Gastroesophageal sphincter (tissue), 4 donors: ENCODE data around the gene ODF2. TPM values are rescaled to one million over a fixed set of nuclear protein-coding genes. Genes with fewer than 3 reads are reported as not detected.

ENCODE experiments used
- ATAC-seq: fragments of 150-250 bp; one replicate; pipeline ENCODE4 v1.9.1; 2016; ENCODE audit warnings: mild to moderate bottlenecking, moderate library complexity
- H3K27ac ChIP-seq, 4 donors: fragments of 200-600 bp; sonication (generic) in 3 of 4; 1 replicate in 3 of 4; 2 replicates in 1 of 4; pipeline ENCODE4 v1.5.1; 2016 to 2019
- H3K27me3 ChIP-seq: fragments of 200-600 bp; sonication (generic); one replicate; pipeline ENCODE4 v1.5.1; 2019
- H3K36me3 ChIP-seq, 2 donors: fragments of 200-600 bp; sonication (generic); one replicate each; pipeline ENCODE4 v1.5.1; 2019; ENCODE audit warnings: control low read depth in 1 of 2
- H3K4me1 ChIP-seq, 3 donors: fragments of 200-600 bp; sonication (generic); 1 replicate in 2 of 3; 2 replicates in 1 of 3; pipeline ENCODE4 v1.5.1; 2016 to 2019; ENCODE audit warnings: control low read depth in 2 of 3
- H3K4me3 ChIP-seq, 2 donors: fragments of 200-600 bp; sonication (generic); one replicate each; pipeline ENCODE4 v1.5.1; 2019; ENCODE audit warnings: mild to moderate bottlenecking in 1 of 2, moderate library complexity in 1 of 2
- H3K9me3 ChIP-seq, 3 donors: fragments of 200-600 bp; sonication (generic); one replicate each; pipeline ENCODE4 v1.5.1; 2017 to 2019; ENCODE audit warnings: control low read depth in 2 of 3
- EP300 ChIP-seq: sonication (generic); formaldehyde crosslinking; IDR thresholded peaks from one replicate; pipeline ENCODE4 v1.6.1; 2017; ENCODE audit warnings: antibody characterized with exemption, mild to moderate bottlenecking
- POLR2A ChIP-seq, 2 donors: fragments of 450-650 bp; IDR thresholded peaks; one replicate each; pipeline ENCODE4 v1.6.1; 2017; ENCODE audit warnings: antibody characterized with exemption in 2 of 2, mild to moderate bottlenecking in 2 of 2, moderate library complexity in 1 of 2
- POLR2AphosphoS5 ChIP-seq: sonication (generic); formaldehyde crosslinking; IDR thresholded peaks from one replicate; pipeline ENCODE4 v1.6.1; 2017; ENCODE audit warnings: antibody characterized with exemption
- WGBS, 2 donors: methylation state at CpG; one replicate each; pipeline ENCODE4 v1.1.5; 2018; ENCODE audit warnings: low coverage in 1 of 2; 5-methylcytosine and 5-hydroxymethylcytosine counted together
- small RNA-seq, 4 donors: library from RNA; depleted of rRNA; stranded (forward); fragments of <200 nt; gene quantifications; one replicate each; pipeline ENCODE3, GENCODE V24; 2016
- total RNA-seq, 4 donors: library from RNA; depleted of rRNA; stranded (reverse); fragments of >200 nt; gene quantifications; one replicate each; pipeline ENCODE4 v1.1.0, GENCODE V29; 2016
- TF ChIP-seq, protein P1 (sequence below), 4 experiments: fragments of 200-600 bp in 2 of 4; fragments of 450-650 bp in 2 of 4; sonication (generic) in 1 of 4; IDR thresholded peaks; one replicate each; pipeline ENCODE4 v1.5.1; 2017 to 2019; ENCODE audit warnings: antibody characterized with exemption in 4 of 4, mild to moderate bottlenecking in 2 of 4, moderate library complexity in 2 of 4

ODF2 gene
- total RNA-seq, 4 donors from 2014 or later = 19.7 to 30.1 (median 26.9) TPM

DNA sequence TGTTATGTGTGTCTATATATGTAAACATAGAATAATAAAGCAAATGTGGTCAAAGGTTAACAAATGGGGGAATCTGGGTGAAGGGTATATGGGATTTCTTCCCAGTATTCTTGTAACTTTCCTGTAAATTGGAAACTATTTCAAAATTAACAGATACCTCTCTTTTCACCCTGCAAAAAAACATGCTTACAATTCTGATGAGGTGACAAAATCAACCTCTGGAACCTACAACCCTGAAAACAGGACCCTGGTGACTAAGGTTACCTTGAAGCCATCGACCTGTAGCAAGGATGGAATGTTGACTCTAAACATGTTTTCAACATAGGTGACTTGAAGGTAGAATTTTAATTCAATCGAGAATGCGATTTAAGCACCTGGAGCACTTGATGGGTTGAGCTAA is 90.7 kb downstream of the ODF2 start:
- no peak for TF ChIP-seq POLR2AphosphoS5
- no peak for TF ChIP-seq POLR2A (IDR thresholded peaks at IDR 0.05)
- TF ChIP-seq, protein P1, sequence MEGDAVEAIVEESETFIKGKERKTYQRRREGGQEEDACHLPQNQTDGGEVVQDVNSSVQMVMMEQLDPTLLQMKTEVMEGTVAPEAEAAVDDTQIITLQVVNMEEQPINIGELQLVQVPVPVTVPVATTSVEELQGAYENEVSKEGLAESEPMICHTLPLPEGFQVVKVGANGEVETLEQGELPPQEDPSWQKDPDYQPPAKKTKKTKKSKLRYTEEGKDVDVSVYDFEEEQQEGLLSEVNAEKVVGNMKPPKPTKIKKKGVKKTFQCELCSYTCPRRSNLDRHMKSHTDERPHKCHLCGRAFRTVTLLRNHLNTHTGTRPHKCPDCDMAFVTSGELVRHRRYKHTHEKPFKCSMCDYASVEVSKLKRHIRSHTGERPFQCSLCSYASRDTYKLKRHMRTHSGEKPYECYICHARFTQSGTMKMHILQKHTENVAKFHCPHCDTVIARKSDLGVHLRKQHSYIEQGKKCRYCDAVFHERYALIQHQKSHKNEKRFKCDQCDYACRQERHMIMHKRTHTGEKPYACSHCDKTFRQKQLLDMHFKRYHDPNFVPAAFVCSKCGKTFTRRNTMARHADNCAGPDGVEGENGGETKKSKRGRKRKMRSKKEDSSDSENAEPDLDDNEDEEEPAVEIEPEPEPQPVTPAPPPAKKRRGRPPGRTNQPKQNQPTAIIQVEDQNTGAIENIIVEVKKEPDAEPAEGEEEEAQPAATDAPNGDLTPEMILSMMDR (IDR thresholded peaks at IDR 0.05) = no peak
- TF ChIP-seq EP300 = no peak
- no peak for ATAC-seq
- Histone ChIP-seq H3K27ac (no peak overlapping the region), H3K9me3 (no peaks in the 10 kb centered on the region), H3K4me1 (peaks cover 11 to 31% (median 20%) of the 10 kb centered on the region in 3 donors), H3K4me3 (no peak overlapping the region), H3K27me3 (no peaks in the 10 kb centered on the region), H3K36me3 (peaks cover 0 to 22% of the 10 kb centered on the region in 2 donors)
- WGBS, 2 donors = 85 to 87% methylated on average over 3 of the region's 3 CpGs

DNA sequence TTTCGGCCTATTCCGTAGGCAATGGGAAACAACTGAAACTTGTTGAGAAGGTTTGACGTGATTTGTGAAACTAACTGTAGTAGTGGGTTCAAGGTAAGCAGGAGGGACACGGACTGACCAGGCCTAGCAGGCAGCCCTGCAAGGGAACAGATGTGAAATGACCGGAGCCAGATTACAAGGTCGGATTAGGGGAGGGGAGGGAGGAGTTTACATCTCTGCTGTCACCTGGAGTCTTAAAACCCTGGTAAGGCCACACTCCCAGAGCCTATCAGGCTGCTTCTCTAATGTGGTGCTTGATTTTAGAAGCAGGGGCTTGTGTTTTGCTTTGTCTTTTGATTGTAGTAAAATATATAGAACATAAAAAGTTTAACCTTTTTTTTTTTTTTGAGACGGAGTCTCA is 93.1 kb downstream of the ODF2 start:
- Histone ChIP-seq H3K9me3 (no peaks in the 10 kb centered on the region), H3K4me3 (no peak overlapping the region), H3K4me1 (peaks cover 11 to 39% (median 22%) of the 10 kb centered on the region in 3 donors), H3K27ac (peak overlapping the region; percentile 97 to 100 (median 98)), H3K36me3 (no peaks in the 10 kb centered on the region), H3K27me3 (no peaks in the 10 kb centered on the region)
- 81 to 89% methylated on average over 6 to 7 of the region's 7 CpGs for WGBS, 2 donors
- ATAC-seq = no peak
- no peak for TF ChIP-seq EP300
- TF ChIP-seq POLR2A (IDR thresholded peaks at IDR 0.05) = no peak
- TF ChIP-seq, protein P1 (IDR thresholded peaks at IDR 0.05) = no peak
- no peak for TF ChIP-seq POLR2AphosphoS5

DNA sequence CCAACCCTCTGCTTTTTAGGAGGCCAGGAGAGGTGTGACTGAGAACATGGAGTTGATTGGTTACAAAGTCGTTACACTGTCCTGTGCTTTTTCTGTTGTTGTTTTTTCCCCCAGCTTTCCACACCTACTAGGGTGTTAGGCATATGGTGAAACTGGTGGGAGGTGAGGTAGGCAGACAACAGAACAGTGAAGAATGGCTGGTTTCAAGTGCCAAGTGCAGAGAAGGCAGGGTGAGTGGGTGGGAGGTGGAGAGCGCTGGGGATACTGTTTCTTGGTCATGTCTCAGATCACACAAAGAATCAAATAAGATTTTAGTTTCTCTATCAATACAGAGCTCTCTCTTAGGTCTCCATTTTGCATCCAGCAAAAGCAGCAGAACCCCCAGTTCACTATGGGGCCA is 94.4 kb downstream of the ODF2 start:
- TF ChIP-seq, protein P1 (IDR thresholded peaks at IDR 0.05) = no peak
- TF ChIP-seq POLR2AphosphoS5 (no peak), EP300 (no peak)
- H3K4me1 ChIP-seq = peaks cover 18 to 53% (median 31%) of the 10 kb centered on the region in 3 donors
- peak overlapping the region; percentile 97 to 100 (median 98) for H3K27ac ChIP-seq
- H3K4me3 ChIP-seq = no peak overlapping the region
- ATAC-seq = no peak
- no peaks in the 10 kb centered on the region for H3K36me3 ChIP-seq
- no peaks in the 10 kb centered on the region for H3K27me3 ChIP-seq
- WGBS, 2 donors = 25 to 30% methylated on average over 1 to 2 of the region's 2 CpGs
- no peaks in the 10 kb centered on the region for H3K9me3 ChIP-seq

Small RNA genes lying within 50 kb of the gene (small RNA-seq; reads per million reads assigned to genes)
- gene RNU7-171P = 0 reads per million in 4 donors

Other genes with a start within 250 kb of the ODF2 start
- gene GOLGA2, start 180.0 kb upstream of the ODF2 start, total RNA-seq = 100 to 1,000 TPM in 1 of 4 donors, 10 to 100 TPM in 3; 71.1 to 130 (median 83.1) TPM
- gene SWI5, start 179.7 kb upstream of the ODF2 start, total RNA-seq = 10 to 100 TPM; 18.2 to 27.5 (median 24.5) TPM
- gene TRUB2, start 133.6 kb upstream of the ODF2 start, total RNA-seq = 10 to 100 TPM in 1 of 4 donors, 1 to 10 TPM in 3; 5.1 to 11.4 (median 7.5) TPM
- 10 to 100 TPM; 25.8 to 40.5 (median 31.8) TPM for gene COQ4, start 133.2 kb upstream of the ODF2 start, total RNA-seq
- gene SLC27A4, start 115.5 kb upstream of the ODF2 start, total RNA-seq = 10 to 100 TPM; 14.3 to 34.3 (median 20.4) TPM
- gene URM1, start 84.6 kb upstream of the ODF2 start, total RNA-seq = 10 to 100 TPM; 20.5 to 46.8 (median 30.2) TPM
- 10 to 100 TPM; 18.0 to 30.0 (median 28.1) TPM for gene CERCAM, start 35.1 kb upstream of the ODF2 start, total RNA-seq
- gene GLE1, start 48.7 kb downstream of the ODF2 start, total RNA-seq = 10 to 100 TPM; 18.7 to 32.4 (median 26.9) TPM
- gene SPTAN1, start 96.6 kb downstream of the ODF2 start, total RNA-seq = 100 to 1,000 TPM; 223 to 390 (median 286) TPM
- 10 to 100 TPM; 28.3 to 47.0 (median 37.7) TPM for gene DYNC2I2, start 200.8 kb downstream of the ODF2 start, total RNA-seq
- 100 to 1,000 TPM; 209 to 355 (median 256) TPM for gene SET, start 233.2 kb downstream of the ODF2 start, total RNA-seq
- gene PKN3, start 246.5 kb downstream of the ODF2 start, total RNA-seq = 1 to 10 TPM; 2.3 to 7.5 (median 4.0) TPM